ENCODE data around the gene AFF3.

Gene AFF3

DNA sequence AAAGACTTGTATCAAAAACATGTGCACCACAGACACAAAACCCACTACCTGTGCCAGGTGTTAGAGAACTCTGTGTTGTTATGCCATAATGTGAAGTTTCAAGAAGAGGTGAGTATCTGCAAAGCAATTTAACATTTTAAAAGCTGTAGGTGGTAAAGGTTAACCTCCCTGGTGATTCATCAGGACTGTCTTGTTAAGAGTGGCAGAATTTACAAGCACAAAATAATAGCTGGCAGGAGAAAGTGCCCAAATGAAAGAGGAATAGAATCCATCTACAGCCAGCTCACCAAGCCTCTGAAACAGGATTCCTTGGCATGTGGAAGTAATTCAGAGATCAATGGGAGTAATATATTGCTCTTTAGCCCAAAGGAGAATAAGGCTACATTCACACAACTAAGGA, 230.7 kb downstream of the AFF3 start:
- no peaks in the 10 kb centered on the region for H3K9me2 ChIP-seq (ENCODE audit: low read depth, low read length)
- H3K4me3 ChIP-seq (ENCODE audit: low read depth, low read length, poor library complexity, severe bottlenecking), result no peak overlapping the region
- peaks cover 21% of the 10 kb centered on the region for H3K79me2 ChIP-seq (ENCODE audit: insufficient read depth, low read length)
- peaks cover 60% of the 10 kb centered on the region for H3K36me3 ChIP-seq (ENCODE audit: insufficient read depth, low read length)
- no peaks in the 10 kb centered on the region for H3F3A ChIP-seq (ENCODE audit: insufficient read depth, low read length)
- no peak for TF ChIP-seq EZH2 (IDR thresholded peaks at IDR 0.05; ENCODE audit: borderline replicate concordance, low read length)
- TF ChIP-seq, protein P1, sequence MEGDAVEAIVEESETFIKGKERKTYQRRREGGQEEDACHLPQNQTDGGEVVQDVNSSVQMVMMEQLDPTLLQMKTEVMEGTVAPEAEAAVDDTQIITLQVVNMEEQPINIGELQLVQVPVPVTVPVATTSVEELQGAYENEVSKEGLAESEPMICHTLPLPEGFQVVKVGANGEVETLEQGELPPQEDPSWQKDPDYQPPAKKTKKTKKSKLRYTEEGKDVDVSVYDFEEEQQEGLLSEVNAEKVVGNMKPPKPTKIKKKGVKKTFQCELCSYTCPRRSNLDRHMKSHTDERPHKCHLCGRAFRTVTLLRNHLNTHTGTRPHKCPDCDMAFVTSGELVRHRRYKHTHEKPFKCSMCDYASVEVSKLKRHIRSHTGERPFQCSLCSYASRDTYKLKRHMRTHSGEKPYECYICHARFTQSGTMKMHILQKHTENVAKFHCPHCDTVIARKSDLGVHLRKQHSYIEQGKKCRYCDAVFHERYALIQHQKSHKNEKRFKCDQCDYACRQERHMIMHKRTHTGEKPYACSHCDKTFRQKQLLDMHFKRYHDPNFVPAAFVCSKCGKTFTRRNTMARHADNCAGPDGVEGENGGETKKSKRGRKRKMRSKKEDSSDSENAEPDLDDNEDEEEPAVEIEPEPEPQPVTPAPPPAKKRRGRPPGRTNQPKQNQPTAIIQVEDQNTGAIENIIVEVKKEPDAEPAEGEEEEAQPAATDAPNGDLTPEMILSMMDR (IDR thresholded peaks at IDR 0.05; ENCODE audit: low read length), result no peak
- H3K27me3 ChIP-seq (ENCODE audit: insufficient read depth, low read length), result no peaks in the 10 kb centered on the region
- no peaks in the 10 kb centered on the region for H4K20me1 ChIP-seq (ENCODE audit: insufficient read depth, low read length)
- no peaks in the 10 kb centered on the region for H3K9me3 ChIP-seq (ENCODE audit: low read length)
- no peak overlapping the region for H2AFZ ChIP-seq (ENCODE audit: low read length)
- no peaks in the 10 kb centered on the region for H3K4me1 ChIP-seq (ENCODE audit: insufficient read depth, low read length, severe bottlenecking)
- no peak overlapping the region for H3K9ac ChIP-seq (ENCODE audit: low read length)
- no peak overlapping the region for H3K27ac ChIP-seq (ENCODE audit: low read depth, low read length, poor library complexity, severe bottlenecking)
- no peak overlapping the region for H3K4me2 ChIP-seq (ENCODE audit: low read length)

DNA sequence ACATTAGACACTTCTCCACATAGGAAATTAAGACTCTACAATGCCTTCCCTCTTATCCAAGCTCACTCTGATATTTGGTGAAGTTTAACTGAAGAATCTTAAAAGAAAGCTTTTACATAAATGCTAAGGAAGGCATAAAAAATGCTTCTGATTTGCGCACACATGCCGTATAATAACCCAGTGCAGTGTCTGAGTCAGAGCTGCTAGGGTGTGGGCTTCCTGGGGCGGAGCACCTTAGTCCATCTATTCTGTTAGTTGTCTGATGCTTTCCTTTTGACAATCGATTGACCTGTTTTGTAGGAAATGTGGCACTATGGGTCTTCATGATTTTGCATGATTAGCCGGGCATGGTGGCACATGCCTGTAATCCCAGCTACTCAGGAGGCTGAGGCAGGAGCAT, 231.5 kb downstream of the AFF3 start:
- no peaks in the 10 kb centered on the region for H3K9me2 ChIP-seq (ENCODE audit: low read depth, low read length)
- no peak overlapping the region for H3K4me3 ChIP-seq (ENCODE audit: low read depth, low read length, poor library complexity, severe bottlenecking)
- peaks cover 63% of the 10 kb centered on the region for H3K36me3 ChIP-seq (ENCODE audit: insufficient read depth, low read length)
- no peak overlapping the region for H2AFZ ChIP-seq (ENCODE audit: low read length)
- H3K79me2 ChIP-seq (ENCODE audit: insufficient read depth, low read length), result peaks cover 29% of the 10 kb centered on the region
- no peaks in the 10 kb centered on the region for H3K27me3 ChIP-seq (ENCODE audit: insufficient read depth, low read length)
- H3F3A ChIP-seq (ENCODE audit: insufficient read depth, low read length), result no peaks in the 10 kb centered on the region
- H3K9ac ChIP-seq (ENCODE audit: low read length), result no peak overlapping the region
- H4K20me1 ChIP-seq (ENCODE audit: insufficient read depth, low read length), result no peaks in the 10 kb centered on the region
- H3K4me1 ChIP-seq (ENCODE audit: insufficient read depth, low read length, severe bottlenecking), result no peaks in the 10 kb centered on the region
- no peak overlapping the region for H3K4me2 ChIP-seq (ENCODE audit: low read length)
- H3K27ac ChIP-seq (ENCODE audit: low read depth, low read length, poor library complexity, severe bottlenecking), result no peak overlapping the region
- TF ChIP-seq, protein P1 (IDR thresholded peaks at IDR 0.05; ENCODE audit: low read length), result no peak
- no peak for TF ChIP-seq EZH2 (IDR thresholded peaks at IDR 0.05; ENCODE audit: borderline replicate concordance, low read length)
- H3K9me3 ChIP-seq (ENCODE audit: low read length), result no peaks in the 10 kb centered on the region

DNA sequence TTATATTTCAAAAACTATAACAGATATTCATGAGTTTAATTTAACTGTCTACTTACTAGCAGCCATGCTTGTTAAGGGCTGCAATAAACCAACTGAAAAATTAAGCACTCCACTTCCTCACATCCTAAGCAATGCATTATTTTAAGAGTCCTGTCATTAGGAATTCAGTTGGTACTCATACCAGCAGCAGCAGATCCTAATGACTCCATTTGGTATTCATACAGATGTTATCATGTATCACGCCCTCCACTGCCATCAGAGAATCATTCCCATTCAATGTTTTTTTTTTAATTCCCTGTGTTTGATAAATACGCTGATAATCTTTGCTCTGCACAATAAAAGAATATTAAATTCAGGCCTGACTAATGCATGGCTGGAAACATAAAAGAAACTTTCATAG, 236.8 kb downstream of the AFF3 start:
- H3K27ac ChIP-seq (ENCODE audit: low read depth, low read length, poor library complexity, severe bottlenecking), result no peak overlapping the region
- H3K4me3 ChIP-seq (ENCODE audit: low read depth, low read length, poor library complexity, severe bottlenecking), result no peak overlapping the region
- H3K36me3 ChIP-seq (ENCODE audit: insufficient read depth, low read length), result peaks cover 38% of the 10 kb centered on the region; the same call in 1 of the 2 replicates
- no peaks in the 10 kb centered on the region for H3K9me2 ChIP-seq (ENCODE audit: low read depth, low read length)
- no peaks in the 10 kb centered on the region for H4K20me1 ChIP-seq (ENCODE audit: insufficient read depth, low read length)
- H2AFZ ChIP-seq (ENCODE audit: low read length), result no peak overlapping the region
- no peaks in the 10 kb centered on the region for H3K4me1 ChIP-seq (ENCODE audit: insufficient read depth, low read length, severe bottlenecking)
- TF ChIP-seq, protein P1 (IDR thresholded peaks at IDR 0.05; ENCODE audit: low read length), result no peak
- no peak for TF ChIP-seq EZH2 (IDR thresholded peaks at IDR 0.05; ENCODE audit: borderline replicate concordance, low read length)
- H3F3A ChIP-seq (ENCODE audit: insufficient read depth, low read length), result no peaks in the 10 kb centered on the region
- no peaks in the 10 kb centered on the region for H3K27me3 ChIP-seq (ENCODE audit: insufficient read depth, low read length)
- peaks cover 27% of the 10 kb centered on the region for H3K79me2 ChIP-seq (ENCODE audit: insufficient read depth, low read length)
- H3K4me2 ChIP-seq (ENCODE audit: low read length), result no peak overlapping the region
- no peaks in the 10 kb centered on the region for H3K9me3 ChIP-seq (ENCODE audit: low read length)
- no peak overlapping the region for H3K9ac ChIP-seq (ENCODE audit: low read length)

Measured in OCI-LY1 (cell line).